DOHH2 (cell line): Measurements from ENCODE around the gene ANTXRL.

ENCODE experiments used
- EZH2phosphoT487 ChIP-seq: fragments of 200-600 bp; sonication (generic); IDR thresholded peaks from 2 replicates; pipeline ENCODE4 v1.6.1; 2017; ENCODE audit warnings: borderline replicate concordance, mild to moderate bottlenecking, antibody characterized with exemption, low read length, moderate library complexity, mixed read lengths
- TF ChIP-seq, protein P1 (sequence below): fragments of 200-600 bp; sonication (generic); IDR thresholded peaks from one replicate; pipeline ENCODE4 v1.5.1; 2014; ENCODE audit warnings: antibody characterized with exemption, mild to moderate bottlenecking, low read depth, low read length; ENCODE audit not compliant: poor library complexity, severe bottlenecking

DNA sequence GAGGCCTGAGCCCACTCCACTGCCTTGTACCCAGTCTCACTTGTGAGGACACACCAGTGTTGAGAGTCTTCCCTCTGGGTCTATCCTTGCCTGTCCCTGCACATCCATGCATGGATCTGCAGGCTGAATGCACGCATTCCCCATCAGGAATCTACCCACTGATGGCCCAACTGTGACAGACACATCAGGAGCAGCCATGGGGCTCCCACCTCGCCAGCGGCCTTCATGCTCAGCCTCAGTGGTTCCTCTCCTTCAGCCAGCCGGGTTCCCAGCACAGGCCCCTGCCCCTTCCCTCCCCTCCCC is 21.3 kb downstream of the ANTXRL start:
- TF ChIP-seq, protein P1, sequence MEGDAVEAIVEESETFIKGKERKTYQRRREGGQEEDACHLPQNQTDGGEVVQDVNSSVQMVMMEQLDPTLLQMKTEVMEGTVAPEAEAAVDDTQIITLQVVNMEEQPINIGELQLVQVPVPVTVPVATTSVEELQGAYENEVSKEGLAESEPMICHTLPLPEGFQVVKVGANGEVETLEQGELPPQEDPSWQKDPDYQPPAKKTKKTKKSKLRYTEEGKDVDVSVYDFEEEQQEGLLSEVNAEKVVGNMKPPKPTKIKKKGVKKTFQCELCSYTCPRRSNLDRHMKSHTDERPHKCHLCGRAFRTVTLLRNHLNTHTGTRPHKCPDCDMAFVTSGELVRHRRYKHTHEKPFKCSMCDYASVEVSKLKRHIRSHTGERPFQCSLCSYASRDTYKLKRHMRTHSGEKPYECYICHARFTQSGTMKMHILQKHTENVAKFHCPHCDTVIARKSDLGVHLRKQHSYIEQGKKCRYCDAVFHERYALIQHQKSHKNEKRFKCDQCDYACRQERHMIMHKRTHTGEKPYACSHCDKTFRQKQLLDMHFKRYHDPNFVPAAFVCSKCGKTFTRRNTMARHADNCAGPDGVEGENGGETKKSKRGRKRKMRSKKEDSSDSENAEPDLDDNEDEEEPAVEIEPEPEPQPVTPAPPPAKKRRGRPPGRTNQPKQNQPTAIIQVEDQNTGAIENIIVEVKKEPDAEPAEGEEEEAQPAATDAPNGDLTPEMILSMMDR: no peak
- TF ChIP-seq EZH2phosphoT487: no peak
